ENCODE measurements around the gene TFEB.

The TFEB gene

GRCh38 chr6:41723530-41724227, 11.7 kb downstream of the TFEB start:
- no peak for DNase-seq (ENCODE audit: low read depth, low spot score)

GRCh38 chr6:41722969-41723529, 12.4 kb downstream of the TFEB start:
- no peak for DNase-seq (ENCODE audit: low read depth, low spot score)

GRCh38 chr6:41721414-41721813, 14.0 kb downstream of the TFEB start:
- DNase-seq (ENCODE audit: low read depth, low spot score) = no peak

GRCh38 chr6:41720783-41721182, 14.6 kb downstream of the TFEB start:
- no peak for DNase-seq (ENCODE audit: low read depth, low spot score)

- DNase-seq (ENCODE audit: low read depth, low spot score) = no peak
Observed at GRCh38 chr6:41720262-41720620, 15.2 kb downstream of the TFEB start.

- DNase-seq (ENCODE audit: low read depth, low spot score) = no peak
Observed at GRCh38 chr6:41719436-41720261, 15.8 kb downstream of the TFEB start.

GRCh38 chr6:41718828-41719227, 16.6 kb downstream of the TFEB start:
- no peak for DNase-seq (ENCODE audit: low read depth, low spot score)

- DNase-seq (ENCODE audit: low read depth, low spot score) = no peak
Observed at GRCh38 chr6:41717392-41717736, 18.0 kb downstream of the TFEB start.

GRCh38 chr6:41716516-41717391, 18.7 kb downstream of the TFEB start:
- no peak for DNase-seq (ENCODE audit: low read depth, low spot score)

GRCh38 chr6:41715795-41716515, 19.5 kb downstream of the TFEB start:
- DNase-seq (ENCODE audit: low read depth, low spot score) = no peak

GRCh38 chr6:41714556-41715273, 20.7 kb downstream of the TFEB start:
- DNase-seq (ENCODE audit: low read depth, low spot score) = no peak

GRCh38 chr6:41713650-41714291, 21.6 kb downstream of the TFEB start:
- DNase-seq (ENCODE audit: low read depth, low spot score) = no peak

GRCh38 chr6:41713159-41713649, 22.2 kb downstream of the TFEB start:
- no peak for DNase-seq (ENCODE audit: low read depth, low spot score)

GRCh38 chr6:41712651-41713103, 22.7 kb downstream of the TFEB start:
- DNase-seq (ENCODE audit: low read depth, low spot score) = no peak

GRCh38 chr6:41711323-41712038, 23.9 kb downstream of the TFEB start:
- DNase-seq (ENCODE audit: low read depth, low spot score) = no peak

GRCh38 chr6:41709375-41709774, 26.0 kb downstream of the TFEB start:
- DNase-seq (ENCODE audit: low read depth, low spot score) = no peak

- DNase-seq (ENCODE audit: low read depth, low spot score) = no peak
Observed at GRCh38 chr6:41708856-41709255, 26.6 kb downstream of the TFEB start.

- DNase-seq (ENCODE audit: low read depth, low spot score) = no peak
Observed at GRCh38 chr6:41707565-41708200, 27.7 kb downstream of the TFEB start.

Measured in iPS DF 19.7 (cell line).